Measurements from ENCODE around the gene PTK6. TPM values are rescaled to one million over a fixed set of nuclear protein-coding genes. Genes with fewer than 3 reads are reported as not detected.
A peak's percentile ranks its signal among the peaks of the same experiment; 100 is the strongest.
"Not testable (repeated sequence)": the region's sequence is repeated elsewhere in the genome, so short reads cannot be mapped to it uniquely, and the experiment has no call there.

The PTK6 gene
- total and polyA plus RNA-seq, 8 donors, result 0.61 to 4.5 (median 1.2) TPM

- Histone ChIP-seq H3K4me1 (no peaks in the 10 kb centered on the region), H3K27me3 (no peaks in the 10 kb centered on the region), H3K27ac (no peak overlapping the region), H3K36me3 (no peaks in the 10 kb centered on the region), H3K9me3 (no peaks in the 10 kb centered on the region), H3K4me3 (no peak overlapping the region)
- DNase-seq (no peak), FAIRE-seq (no peak), ATAC-seq (no peak)
- TF ChIP-seq CTCF (IDR thresholded peaks at IDR 0.05), result no peak
- WGBS, 2 donors, result 31 to 40% methylated on average over 17 of the region's 17 CpGs
- intact Hi-C loops (cut with DNase I), result no loop called here
Observed at GRCh38 chr20:63484236-63484635, 52.9 kb downstream of the PTK6 start.

- Histone ChIP-seq H3K4me1 (no peaks in the 10 kb centered on the region), H3K27ac (no peak overlapping the region), H3K4me3 (no peak overlapping the region), H3K9me3 (no peaks in the 10 kb centered on the region), H3K36me3 (no peaks in the 10 kb centered on the region), H3K27me3 (no peaks in the 10 kb centered on the region)
- DNase-seq (no peak), FAIRE-seq (no peak), ATAC-seq (peak in 1 of 4 donors; percentile 19)
- TF ChIP-seq CTCF (IDR thresholded peaks at IDR 0.05), result no peak
- WGBS, 2 donors, result 56 to 64% methylated on average over 10 to 12 of the region's 12 CpGs
- intact Hi-C loops (cut with DNase I), result no loop called here
Observed at GRCh38 chr20:63483834-63484233, 53.3 kb downstream of the PTK6 start.

- Histone ChIP-seq H3K27me3 (no peaks in the 10 kb centered on the region), H3K27ac (no peak overlapping the region), H3K4me1 (no peaks in the 10 kb centered on the region), H3K36me3 (no peaks in the 10 kb centered on the region), H3K4me3 (no peak overlapping the region), H3K9me3 (no peaks in the 10 kb centered on the region)
- no peak for TF ChIP-seq CTCF (IDR thresholded peaks at IDR 0.05)
- DNase-seq (no peak), FAIRE-seq (no peak), ATAC-seq (no peak)
- WGBS, 2 donors, result 41 to 44% methylated on average over 10 to 11 of the region's 11 CpGs
- intact Hi-C loops (cut with DNase I), result no loop called here
Observed at GRCh38 chr20:63482021-63482587, 55.1 kb downstream of the PTK6 start.

GRCh38 chr20:63481503-63481902 lies 55.7 kb downstream of the PTK6 start:
- TF ChIP-seq CTCF (IDR thresholded peaks at IDR 0.05), result no peak
- intact Hi-C loops (cut with DNase I), result no loop called here
- Histone ChIP-seq H3K36me3 (no peaks in the 10 kb centered on the region), H3K4me3 (no peak overlapping the region), H3K27ac (no peak overlapping the region), H3K4me1 (no peaks in the 10 kb centered on the region), H3K9me3 (no peaks in the 10 kb centered on the region), H3K27me3 (peaks cover 0 to 2% (median 0%) of the 10 kb centered on the region in 4 donors)
- FAIRE-seq, result no peak
- ATAC-seq, result no peak
- WGBS, 2 donors, result 50 to 64% methylated on average over 12 of the region's 12 CpGs
- DNase-seq, result no peak

- H3K27me3 ChIP-seq, result peaks cover 0 to 13% (median 0%) of the 10 kb centered on the region in 4 donors
- not testable (repeated sequence) for ATAC-seq
- 19 to 24% methylated on average over 28 to 32 of the region's 32 CpGs for WGBS, 2 donors
Observed at GRCh38 chr20:63479695-63480419, 57.3 kb downstream of the PTK6 start.

More at GRCh38 chr20:63479695-63480419, 57.3 kb downstream of the PTK6 start:
- H3K4me1 ChIP-seq; H3K27ac ChIP-seq; H3K4me3 ChIP-seq; FAIRE-seq; H3K36me3 ChIP-seq; intact Hi-C loops (cut with DNase I); H3K9me3 ChIP-seq; DNase-seq: not testable (repeated sequence)
